NCI-H2227 (cell line): ENCODE measurements around the gene TMC5.
"Not testable (repeated sequence)": the region's sequence is repeated elsewhere in the genome, so short reads cannot be mapped to it uniquely, and the experiment has no call there.

Experiments
- DNase-seq: peaks from one replicate; lab custom pipeline; 2025; ENCODE audit not compliant: unreplicated experiment; lab: John Stamatoyannopoulos, UW

Gene TMC5

GRCh38 chr16:19417640-19418039 lies at the start of gene TMC5:
Gene TMC5, plus strand, starts transcription at chr16:19417883. Its CDS starts 22,156 bp downstream, at chr16:19440039.
- DNase-seq = no peak

- not testable (repeated sequence) for DNase-seq
Measured at GRCh38 chr16:19372541-19372940, 45.1 kb upstream of the TMC5 start.

- no peak for DNase-seq
Measured at GRCh38 chr16:19374402-19374801, 43.3 kb upstream of the TMC5 start.

- DNase-seq = peak; percentile 73
Measured at GRCh38 chr16:19375561-19376158, 42.0 kb upstream of the TMC5 start.

GRCh38 chr16:19377864-19378263 lies 39.8 kb upstream of the TMC5 start:
- DNase-seq = no peak

- DNase-seq = no peak
Measured at GRCh38 chr16:19378511-19378910, 39.2 kb upstream of the TMC5 start.

- DNase-seq = no peak
Measured at GRCh38 chr16:19379838-19380237, 37.8 kb upstream of the TMC5 start.

- no peak for DNase-seq
Measured at GRCh38 chr16:19380328-19380727, 37.4 kb upstream of the TMC5 start.

- peak; percentile 15 for DNase-seq
Measured at GRCh38 chr16:19382084-19382801, 35.4 kb upstream of the TMC5 start.

GRCh38 chr16:19382887-19383816 lies 34.5 kb upstream of the TMC5 start:
- peak; percentile 78 for DNase-seq

GRCh38 chr16:19384656-19385055 lies 33.0 kb upstream of the TMC5 start:
- DNase-seq = no peak

GRCh38 chr16:19386525-19386924 lies 31.2 kb upstream of the TMC5 start:
- no peak for DNase-seq

GRCh38 chr16:19389246-19389645 lies 28.4 kb upstream of the TMC5 start:
- peak; percentile 62 for DNase-seq

- not testable (repeated sequence) for DNase-seq
Measured at GRCh38 chr16:19391185-19391776, 26.4 kb upstream of the TMC5 start.

- no peak for DNase-seq
Measured at GRCh38 chr16:19392352-19392751, 25.3 kb upstream of the TMC5 start.

- DNase-seq = no peak
Measured at GRCh38 chr16:19393226-19394111, 24.2 kb upstream of the TMC5 start.

GRCh38 chr16:19395646-19396267 lies 21.9 kb upstream of the TMC5 start:
- not testable (repeated sequence) for DNase-seq

- peak; percentile 73 for DNase-seq
Measured at GRCh38 chr16:19396555-19397011, 21.1 kb upstream of the TMC5 start.

GRCh38 chr16:19397373-19397772 lies 20.3 kb upstream of the TMC5 start:
- DNase-seq = not testable (repeated sequence)

- DNase-seq = no peak
Measured at GRCh38 chr16:19400711-19401110, 17.0 kb upstream of the TMC5 start.
